Measurements from ENCODE around the gene GALC. TPM values are rescaled to one million over a fixed set of nuclear protein-coding genes. Genes with fewer than 3 reads are reported as not detected.

GALC gene
- polyA plus RNA-seq, 1 donor (not counting 4 experiments of a cell fraction or from before 2014, with no cell fraction given), result 7.9 TPM

DNA sequence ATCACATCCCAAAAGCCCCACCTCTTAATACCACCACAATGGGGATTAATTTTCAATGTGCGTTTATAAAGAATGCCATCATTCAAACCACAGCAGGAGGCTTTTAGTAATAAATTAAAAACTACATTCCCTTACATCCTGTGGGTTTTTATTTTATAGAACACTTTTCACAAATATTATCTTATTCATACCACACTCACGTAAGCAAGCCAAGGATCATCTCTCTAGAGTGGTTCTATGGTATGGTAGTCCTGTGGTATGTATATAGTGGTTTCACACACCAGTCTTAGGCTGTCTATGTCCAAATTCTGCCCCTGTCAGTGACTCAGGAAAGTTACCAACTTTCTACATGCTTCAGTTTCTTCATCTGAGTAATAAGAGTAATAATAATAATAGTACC is 100.2 kb downstream of the GALC start:
- TF ChIP-seq EZH2 (IDR thresholded peaks at IDR 0.05; ENCODE audit: low read length), result no peak
- TF ChIP-seq, protein P1, sequence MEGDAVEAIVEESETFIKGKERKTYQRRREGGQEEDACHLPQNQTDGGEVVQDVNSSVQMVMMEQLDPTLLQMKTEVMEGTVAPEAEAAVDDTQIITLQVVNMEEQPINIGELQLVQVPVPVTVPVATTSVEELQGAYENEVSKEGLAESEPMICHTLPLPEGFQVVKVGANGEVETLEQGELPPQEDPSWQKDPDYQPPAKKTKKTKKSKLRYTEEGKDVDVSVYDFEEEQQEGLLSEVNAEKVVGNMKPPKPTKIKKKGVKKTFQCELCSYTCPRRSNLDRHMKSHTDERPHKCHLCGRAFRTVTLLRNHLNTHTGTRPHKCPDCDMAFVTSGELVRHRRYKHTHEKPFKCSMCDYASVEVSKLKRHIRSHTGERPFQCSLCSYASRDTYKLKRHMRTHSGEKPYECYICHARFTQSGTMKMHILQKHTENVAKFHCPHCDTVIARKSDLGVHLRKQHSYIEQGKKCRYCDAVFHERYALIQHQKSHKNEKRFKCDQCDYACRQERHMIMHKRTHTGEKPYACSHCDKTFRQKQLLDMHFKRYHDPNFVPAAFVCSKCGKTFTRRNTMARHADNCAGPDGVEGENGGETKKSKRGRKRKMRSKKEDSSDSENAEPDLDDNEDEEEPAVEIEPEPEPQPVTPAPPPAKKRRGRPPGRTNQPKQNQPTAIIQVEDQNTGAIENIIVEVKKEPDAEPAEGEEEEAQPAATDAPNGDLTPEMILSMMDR (optimal IDR thresholded peaks at IDR 0.05 in 1 of 3, IDR thresholded peaks at IDR 0.05 in 1 of 3, conservative IDR thresholded peaks at IDR 0.05 in 1 of 3; ENCODE audit: extremely low read depth in 1 of 3, insufficient read depth in 2 of 3, low read length in 3 of 3), result no peak
- no peaks in the 10 kb centered on the region for H3K27me3 ChIP-seq (ENCODE audit: control insufficient read depth, extremely low read depth, insufficient read depth, low read length)
- no peak overlapping the region for H3K9ac ChIP-seq (ENCODE audit: control insufficient read depth, extremely low read depth, insufficient read depth, low read length)
- no peaks in the 10 kb centered on the region for H4K20me1 ChIP-seq (ENCODE audit: control insufficient read depth, extremely low read depth, insufficient read depth, low read length)
- no peaks in the 10 kb centered on the region for H3K9me1 ChIP-seq (ENCODE audit: control insufficient read depth, extremely low read depth, insufficient read depth, low read length)
- FAIRE-seq, result no peak
- no peak overlapping the region for H2AFZ ChIP-seq (ENCODE audit: control insufficient read depth, low read length)
- H3K79me2 ChIP-seq (ENCODE audit: control insufficient read depth, insufficient read depth, low read length), result no peaks in the 10 kb centered on the region
- DNase-seq (ENCODE audit: low read depth, low spot score), result no peak
- dilution Hi-C loops (cut with MboI; ENCODE audit: extremely low pct_ligation_motif_present, low sequenced_read_pairs), result no loop called here
- no peak overlapping the region for H3K4me2 ChIP-seq (ENCODE audit: control insufficient read depth, extremely low read depth, insufficient read depth, low read depth, low read length)
- no peaks in the 10 kb centered on the region for H3K4me1 ChIP-seq (ENCODE audit: control insufficient read depth, extremely low read depth, insufficient read depth, low read length)
- no peaks in the 10 kb centered on the region for H3K36me3 ChIP-seq (ENCODE audit: control insufficient read depth in 2 of 2, extremely low read depth in 1 of 2, insufficient read depth in 2 of 2, low read length in 2 of 2)
- H3K4me3 ChIP-seq (ENCODE audit: control insufficient read depth in 2 of 3, extremely low read depth in 1 of 3, insufficient read depth in 2 of 3, low read depth in 1 of 3, low read length in 3 of 3), result no peak overlapping the region
- no peaks in the 10 kb centered on the region for H3K9me3 ChIP-seq (ENCODE audit: control insufficient read depth, low read depth, low read length)
- no peak overlapping the region for H3K27ac ChIP-seq (ENCODE audit: control insufficient read depth, insufficient read depth, low read length)

DNA sequence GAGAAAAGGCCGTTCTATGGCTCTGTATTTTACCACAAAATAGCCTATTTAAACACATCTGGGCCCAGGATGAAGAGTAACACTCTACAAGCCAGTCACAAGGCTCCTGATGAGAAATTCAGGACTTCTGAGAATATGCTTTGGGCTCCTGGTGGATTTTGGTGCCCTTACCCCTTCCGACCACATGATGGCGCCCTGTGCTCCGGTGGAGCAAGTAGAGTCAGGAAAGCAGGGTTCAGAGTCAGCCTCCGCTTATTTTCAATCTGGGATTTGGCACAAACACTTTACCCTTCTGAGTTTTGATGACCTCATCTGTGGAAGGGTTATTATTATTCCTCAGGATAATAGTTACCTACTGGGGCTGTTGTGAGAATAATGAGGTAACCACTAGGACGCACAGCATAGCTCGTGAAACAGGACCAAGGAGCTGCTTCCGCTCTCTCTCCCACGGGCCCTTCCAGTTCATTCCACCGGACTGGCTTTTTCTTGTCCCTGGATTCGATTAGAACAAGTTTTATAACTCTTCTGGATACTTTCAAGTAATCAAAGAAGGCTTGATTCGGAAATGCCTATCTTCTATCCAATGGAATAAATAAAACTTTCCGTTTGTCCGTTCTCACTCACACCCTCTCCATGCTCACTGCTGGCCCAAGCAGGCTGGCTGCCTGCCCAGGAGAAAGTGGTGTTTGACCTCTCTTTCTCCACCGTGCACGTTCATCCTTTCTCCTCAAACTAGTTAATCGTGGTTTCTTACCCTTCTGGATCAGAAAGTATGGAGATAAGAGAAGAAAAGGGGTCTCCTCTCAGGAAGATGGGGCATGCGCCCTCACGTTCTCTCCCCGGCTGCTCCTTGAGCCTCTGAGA is 104.6 kb downstream of the GALC start:
- Histone ChIP-seq H4K20me1 (ENCODE audit: control insufficient read depth, extremely low read depth, insufficient read depth, low read length) (no peaks in the 10 kb centered on the region), H3K27me3 (ENCODE audit: control insufficient read depth, extremely low read depth, insufficient read depth, low read length) (no peaks in the 10 kb centered on the region), H3K4me1 (ENCODE audit: control insufficient read depth, extremely low read depth, insufficient read depth, low read length) (no peaks in the 10 kb centered on the region), H3K79me2 (ENCODE audit: control insufficient read depth, insufficient read depth, low read length) (no peaks in the 10 kb centered on the region), H3K4me2 (ENCODE audit: control insufficient read depth, extremely low read depth, insufficient read depth, low read depth, low read length) (no peak overlapping the region), H3K27ac (ENCODE audit: control insufficient read depth, insufficient read depth, low read length) (no peak overlapping the region), H3K9me1 (ENCODE audit: control insufficient read depth, extremely low read depth, insufficient read depth, low read length) (no peaks in the 10 kb centered on the region), H2AFZ (ENCODE audit: control insufficient read depth, low read length) (no peak overlapping the region), H3K9me3 (ENCODE audit: control insufficient read depth, low read depth, low read length) (no peaks in the 10 kb centered on the region), H3K9ac (ENCODE audit: control insufficient read depth, extremely low read depth, insufficient read depth, low read length) (no peak overlapping the region), H3K4me3 (ENCODE audit: control insufficient read depth in 2 of 3, extremely low read depth in 1 of 3, insufficient read depth in 2 of 3, low read depth in 1 of 3, low read length in 3 of 3) (no peak overlapping the region), H3K36me3 (ENCODE audit: control insufficient read depth in 2 of 2, extremely low read depth in 1 of 2, insufficient read depth in 2 of 2, low read length in 2 of 2) (no peaks in the 10 kb centered on the region)
- dilution Hi-C loops (cut with MboI; ENCODE audit: extremely low pct_ligation_motif_present, low sequenced_read_pairs), result no loop called here
- TF ChIP-seq, protein P1 (optimal IDR thresholded peaks at IDR 0.05 in 1 of 3, IDR thresholded peaks at IDR 0.05 in 1 of 3, conservative IDR thresholded peaks at IDR 0.05 in 1 of 3; ENCODE audit: extremely low read depth in 1 of 3, insufficient read depth in 2 of 3, low read length in 3 of 3), result peak; percentile 34 to 51 (median 44)
- TF ChIP-seq EZH2 (IDR thresholded peaks at IDR 0.05; ENCODE audit: low read length), result no peak
- no peak for FAIRE-seq
- no peak for DNase-seq (ENCODE audit: low read depth, low spot score)
